SU-DHL-6 (cell line): ENCODE data around the gene RALGDS.

Experiments
- EZH2phosphoT487 ChIP-seq: fragments of 200-600 bp; sonication (generic), shearing (Covaris generic); conservative IDR thresholded peaks from 2 replicates; pipeline ENCODE4 v1.6.1; 2018; ENCODE audit warnings: mild to moderate bottlenecking, antibody characterized with exemption, low read length, moderate library complexity, mixed read lengths
- TF ChIP-seq, protein P1 (sequence below): fragments of 200-600 bp; sonication (generic); IDR thresholded peaks from one replicate; pipeline ENCODE4 v1.5.1; 2017; ENCODE audit warnings: antibody characterized with exemption, mild to moderate bottlenecking, low read length, moderate library complexity; ENCODE audit not compliant: insufficient read depth, poor library complexity, severe bottlenecking

DNA sequence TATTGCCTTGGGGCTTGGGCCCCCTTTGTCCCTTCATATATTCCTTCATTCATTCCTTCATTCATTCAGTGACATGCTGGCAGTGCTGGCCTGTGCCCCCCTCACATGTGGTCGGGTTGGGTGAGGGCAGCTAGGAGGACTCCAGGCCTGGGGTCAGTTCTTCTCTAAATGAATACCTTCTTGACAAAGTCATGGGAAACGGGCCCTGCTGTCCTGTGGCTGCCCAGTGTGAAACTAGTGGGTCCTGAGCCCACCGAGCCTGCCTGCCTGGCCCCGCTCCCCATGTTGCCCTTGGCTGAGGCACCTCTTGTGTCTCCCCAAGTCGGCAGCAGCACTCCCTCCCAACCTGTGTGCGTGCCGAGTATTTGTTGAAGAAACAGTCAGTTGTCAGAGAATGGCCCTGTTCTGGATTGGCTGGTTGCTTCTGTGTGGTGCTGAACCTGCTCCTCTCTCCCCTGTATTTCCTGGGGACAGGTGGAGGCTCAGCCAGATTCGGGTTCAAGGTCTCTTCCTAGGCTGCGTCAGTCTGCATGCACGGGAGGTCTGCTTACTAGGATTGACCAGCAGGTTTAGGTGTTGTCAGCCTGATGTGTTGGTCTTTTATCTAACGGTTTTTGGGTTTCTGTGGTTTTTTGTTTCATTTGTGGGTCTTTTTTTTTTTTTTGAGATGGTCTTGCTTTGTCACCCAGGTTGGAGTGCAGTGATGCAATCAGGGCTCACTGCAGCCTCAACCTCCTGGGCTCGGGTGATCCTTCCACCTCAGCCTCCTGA, 62.3 kb downstream of the RALGDS start:
- TF ChIP-seq, protein P1, sequence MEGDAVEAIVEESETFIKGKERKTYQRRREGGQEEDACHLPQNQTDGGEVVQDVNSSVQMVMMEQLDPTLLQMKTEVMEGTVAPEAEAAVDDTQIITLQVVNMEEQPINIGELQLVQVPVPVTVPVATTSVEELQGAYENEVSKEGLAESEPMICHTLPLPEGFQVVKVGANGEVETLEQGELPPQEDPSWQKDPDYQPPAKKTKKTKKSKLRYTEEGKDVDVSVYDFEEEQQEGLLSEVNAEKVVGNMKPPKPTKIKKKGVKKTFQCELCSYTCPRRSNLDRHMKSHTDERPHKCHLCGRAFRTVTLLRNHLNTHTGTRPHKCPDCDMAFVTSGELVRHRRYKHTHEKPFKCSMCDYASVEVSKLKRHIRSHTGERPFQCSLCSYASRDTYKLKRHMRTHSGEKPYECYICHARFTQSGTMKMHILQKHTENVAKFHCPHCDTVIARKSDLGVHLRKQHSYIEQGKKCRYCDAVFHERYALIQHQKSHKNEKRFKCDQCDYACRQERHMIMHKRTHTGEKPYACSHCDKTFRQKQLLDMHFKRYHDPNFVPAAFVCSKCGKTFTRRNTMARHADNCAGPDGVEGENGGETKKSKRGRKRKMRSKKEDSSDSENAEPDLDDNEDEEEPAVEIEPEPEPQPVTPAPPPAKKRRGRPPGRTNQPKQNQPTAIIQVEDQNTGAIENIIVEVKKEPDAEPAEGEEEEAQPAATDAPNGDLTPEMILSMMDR = no peak
- no peak for TF ChIP-seq EZH2phosphoT487
